Measurements from ENCODE around the gene ADAMTS4.

Gene ADAMTS4

GRCh38 chr1:161195171-161195570 lies 3.7 kb downstream of the ADAMTS4 start:
- DNase-seq: no peak

DNA sequence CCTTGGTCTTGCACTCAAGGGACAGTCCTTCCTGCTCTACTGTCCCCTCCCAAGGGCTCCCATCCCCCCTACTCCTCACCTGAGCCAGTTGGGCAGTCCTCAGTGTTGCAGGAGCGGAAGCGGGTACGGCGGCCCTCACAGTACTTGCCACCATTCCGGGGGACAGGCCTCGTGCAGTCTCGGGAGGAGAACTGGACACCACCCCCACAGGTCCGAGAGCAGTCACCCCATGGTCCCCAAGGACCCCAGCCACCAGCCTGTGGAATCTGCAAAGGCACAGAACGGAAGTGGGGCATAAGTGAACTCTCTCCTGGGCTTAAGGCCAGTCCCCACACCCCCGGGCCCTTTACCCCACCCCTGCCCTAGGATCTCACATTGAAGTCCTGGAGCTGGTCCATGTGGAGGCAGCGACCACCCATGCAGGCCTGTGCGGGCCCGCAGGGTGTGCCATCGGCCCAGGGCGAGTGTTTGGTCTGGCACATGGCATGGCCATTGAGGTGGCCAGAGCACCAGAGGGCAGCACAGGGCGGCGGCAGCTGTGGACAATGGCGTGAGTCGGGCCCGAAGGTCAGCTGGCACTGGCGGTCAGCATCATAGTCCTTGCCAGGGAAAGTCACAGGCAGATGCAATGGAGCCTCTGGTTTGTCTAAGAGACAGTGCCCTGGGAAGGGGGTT lies 5.2 kb downstream of the ADAMTS4 start:
- no peak for DNase-seq

DNA sequence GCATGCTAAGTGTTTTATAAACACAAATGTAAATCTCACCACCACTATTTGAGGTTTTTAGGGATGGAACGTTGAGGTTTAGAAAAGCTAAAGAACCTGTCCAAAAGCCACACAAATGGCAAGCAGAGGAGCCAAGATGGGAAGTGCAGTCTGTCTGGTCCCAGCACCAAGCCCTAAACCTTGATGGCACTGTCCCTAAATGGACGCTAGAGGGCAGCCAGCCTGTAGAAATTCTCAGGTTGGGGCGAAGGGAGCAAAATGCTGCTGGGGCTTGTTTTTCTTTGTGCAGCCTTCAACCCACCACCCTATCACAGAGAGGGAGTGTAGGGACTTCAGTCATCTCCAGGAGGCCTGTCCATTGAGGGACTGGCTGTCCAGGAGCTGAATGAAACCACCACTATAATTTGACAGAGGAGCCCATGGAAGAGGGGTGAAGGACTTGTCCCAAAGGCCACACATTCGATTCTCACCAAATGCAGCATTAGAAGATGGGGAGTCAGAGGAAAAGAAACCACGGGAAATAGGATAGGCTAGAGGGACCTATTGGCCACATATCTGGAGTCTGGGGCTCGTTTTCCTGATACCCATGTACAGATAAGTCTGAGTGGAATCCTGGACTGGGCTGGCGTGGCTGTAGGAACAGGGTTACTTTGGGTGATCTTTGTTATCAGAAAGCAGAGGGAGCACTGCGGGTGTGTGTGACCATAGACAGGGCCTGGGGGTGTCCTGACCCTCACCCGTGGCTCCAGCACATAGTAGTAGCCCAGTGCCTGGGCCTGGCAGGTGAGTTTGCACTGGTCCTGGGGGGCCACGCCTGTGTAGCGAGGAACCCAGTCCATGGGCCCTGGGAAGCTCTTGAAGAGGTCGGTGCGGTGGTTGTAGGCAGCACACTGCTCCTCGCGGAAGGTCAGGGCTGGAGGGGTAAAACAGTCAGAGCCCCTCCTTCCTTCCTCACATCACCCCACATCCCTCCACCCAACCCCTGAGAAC lies 6.1 kb downstream of the ADAMTS4 start:
- DNase-seq: no peak

GRCh38 chr1:161191971-161192370 lies 6.9 kb downstream of the ADAMTS4 start:
- no peak for DNase-seq

- DNase-seq: no peak
Observed at GRCh38 chr1:161190962-161191521, 7.8 kb downstream of the ADAMTS4 start.

DNA sequence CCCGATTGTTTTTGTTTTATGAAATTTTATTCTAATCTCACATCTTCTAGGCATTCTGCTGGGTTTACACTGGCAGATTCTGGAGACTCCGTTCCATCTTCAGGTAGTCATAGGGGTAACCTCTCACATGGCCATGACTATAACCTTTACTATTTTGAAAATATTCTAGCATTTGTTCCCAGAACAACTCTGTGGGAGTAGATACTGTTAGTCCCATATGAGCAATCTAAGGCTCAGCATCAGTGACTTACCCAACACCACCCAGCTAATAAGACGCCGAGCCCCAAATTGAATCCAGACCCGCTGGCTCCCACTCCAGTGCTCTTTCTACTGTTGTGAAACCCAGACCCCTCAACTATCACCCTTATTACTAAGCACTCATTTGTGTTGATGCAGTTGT lies 9.8 kb downstream of the ADAMTS4 start:
- DNase-seq: no peak

GRCh38 chr1:161188381-161188780 lies 10.5 kb downstream of the ADAMTS4 start:
- no peak for DNase-seq

GRCh38 chr1:161187311-161187710 lies 11.5 kb downstream of the ADAMTS4 start:
- no peak for DNase-seq

- no peak for DNase-seq
Observed at GRCh38 chr1:161185732-161186311, 13.0 kb downstream of the ADAMTS4 start.

GRCh38 chr1:161185282-161185682 lies 13.6 kb downstream of the ADAMTS4 start:
- DNase-seq: no peak

DNA sequence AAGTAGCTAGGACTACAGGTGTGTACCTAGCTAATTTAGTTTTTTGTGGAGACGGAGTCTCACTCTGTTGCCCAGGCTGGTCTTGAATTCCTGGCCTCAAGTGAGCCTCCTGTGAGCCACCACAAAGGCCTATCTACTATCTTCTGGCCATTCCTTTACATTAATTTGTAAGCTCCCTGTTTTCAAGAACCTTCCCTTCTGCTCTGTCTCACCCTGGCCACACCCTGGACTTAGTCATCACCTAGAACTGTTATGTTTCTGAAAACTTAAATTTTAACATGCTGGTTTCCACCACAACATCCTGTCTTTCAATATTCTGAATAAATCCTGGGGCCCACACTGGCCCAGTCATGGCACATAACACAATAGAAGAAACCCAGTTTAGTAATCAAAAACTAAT lies 16.6 kb downstream of the ADAMTS4 start:
- no peak for DNase-seq

- no peak for DNase-seq
Observed at GRCh38 chr1:161180639-161181038, 18.2 kb downstream of the ADAMTS4 start.

DNA sequence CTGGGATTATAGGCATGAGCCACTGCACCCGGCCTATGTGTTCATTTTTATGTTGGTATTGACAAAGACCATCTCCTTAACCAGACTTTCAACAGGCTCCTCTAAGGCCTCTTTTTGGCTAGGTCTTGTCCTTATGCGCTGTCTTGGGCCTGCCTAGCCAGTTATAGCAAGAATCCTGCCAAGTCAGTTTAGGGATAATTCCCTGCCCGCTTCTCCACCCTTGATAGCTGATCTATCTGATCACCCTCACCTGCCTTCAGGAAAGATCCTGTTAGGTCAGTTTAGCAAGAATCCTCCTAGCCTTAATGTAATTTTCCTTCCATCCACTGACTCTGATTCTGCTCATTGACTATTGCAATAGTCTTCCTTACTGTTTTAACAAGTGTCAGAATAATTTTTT lies 19.2 kb downstream of the ADAMTS4 start:
- no peak for DNase-seq

DNA sequence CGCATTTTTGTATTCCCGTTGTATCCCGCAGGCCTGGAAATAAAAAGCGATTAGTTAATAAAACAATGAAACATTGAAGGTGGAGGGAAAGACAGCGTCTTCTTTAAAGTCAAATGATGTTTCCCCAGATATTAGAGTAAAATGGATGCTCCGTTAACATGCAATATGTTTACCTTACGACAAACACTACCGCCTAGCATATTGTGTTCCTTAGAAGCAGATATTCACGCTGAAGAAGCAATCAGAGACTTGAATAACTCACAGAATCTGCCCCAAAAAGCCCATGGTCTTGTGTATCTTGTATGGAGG lies 21.0 kb downstream of the ADAMTS4 start:
- DNase-seq: no peak

DNA sequence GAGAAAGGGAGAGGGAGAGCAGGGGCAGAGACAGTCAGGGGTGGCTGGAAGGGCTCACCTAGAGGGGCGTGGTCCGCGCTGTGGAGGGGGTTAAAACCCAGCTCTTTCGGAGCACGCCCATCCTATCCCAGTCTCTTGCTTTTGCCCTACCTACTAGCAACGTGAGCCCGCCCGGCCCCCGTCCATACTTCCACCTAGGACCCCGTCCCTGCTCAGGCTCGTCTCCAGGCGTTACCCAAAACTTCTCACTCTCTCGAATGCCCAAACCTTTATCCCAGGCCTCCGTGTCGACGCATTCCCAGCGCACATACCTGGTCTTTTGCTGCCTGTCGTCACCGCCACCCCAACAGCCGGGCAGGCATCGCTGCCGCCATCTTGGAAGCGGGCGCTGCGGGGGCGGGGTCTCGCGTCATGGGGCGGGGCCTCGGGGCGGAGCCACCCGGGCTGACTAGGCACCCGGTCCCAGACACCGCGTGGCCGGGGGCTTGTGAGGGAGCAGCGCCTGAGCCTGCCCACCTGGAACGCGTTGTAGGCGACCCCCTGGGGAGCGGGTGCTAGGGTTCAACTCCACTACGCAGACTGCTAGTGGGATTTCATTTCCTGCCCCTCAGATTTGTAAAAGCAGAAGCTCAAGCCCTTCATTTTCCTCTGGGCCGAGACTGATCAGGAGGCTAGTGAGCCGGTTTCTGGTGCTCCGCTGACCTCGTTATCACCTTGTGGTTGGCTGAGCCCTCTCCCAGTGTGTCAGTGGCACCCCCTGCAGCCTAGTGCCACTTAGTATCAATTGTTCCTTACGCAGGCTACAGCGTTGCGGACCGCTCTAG lies 21.5 kb downstream of the ADAMTS4 start, which contains the start of gene B4GALT3:
Gene B4GALT3, minus strand, starts transcription at position 396 of the 824 bp plus-strand sequence. CDS start 1,447 bp downstream, outside the sequence.
- peak; percentile 84 for DNase-seq

DNA sequence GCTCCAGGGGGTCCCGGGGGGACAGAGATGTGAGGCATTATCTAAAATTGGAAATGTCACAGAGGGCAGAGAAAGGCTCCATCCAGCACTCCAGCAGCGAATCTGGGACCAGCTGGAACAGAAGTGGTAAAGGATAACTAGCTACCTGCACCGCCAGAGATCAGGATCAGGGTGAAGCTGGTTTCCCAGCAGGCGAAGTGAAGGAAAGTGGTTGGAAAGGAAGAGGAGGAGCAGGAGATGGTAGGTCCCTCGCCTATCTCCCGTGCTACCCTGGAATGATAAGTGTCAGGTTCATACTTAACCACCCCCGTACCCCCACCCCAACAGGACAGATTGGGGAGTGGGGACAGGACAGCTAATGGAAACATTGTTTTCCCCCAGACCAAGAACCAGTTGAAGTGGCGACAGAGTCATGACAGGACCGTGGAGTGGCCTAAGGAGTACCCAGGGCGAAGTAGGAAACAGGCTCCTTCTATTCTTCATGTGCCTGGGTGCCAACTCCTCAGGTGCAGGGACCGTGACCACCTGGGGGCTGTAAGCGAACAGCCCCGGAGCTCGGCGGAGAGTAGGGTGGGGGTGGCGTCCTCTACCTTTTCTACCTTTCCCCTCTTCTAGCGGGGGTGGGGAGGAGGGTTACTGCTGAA lies 22.3 kb downstream of the ADAMTS4 start:
- DNase-seq: no peak

DNA sequence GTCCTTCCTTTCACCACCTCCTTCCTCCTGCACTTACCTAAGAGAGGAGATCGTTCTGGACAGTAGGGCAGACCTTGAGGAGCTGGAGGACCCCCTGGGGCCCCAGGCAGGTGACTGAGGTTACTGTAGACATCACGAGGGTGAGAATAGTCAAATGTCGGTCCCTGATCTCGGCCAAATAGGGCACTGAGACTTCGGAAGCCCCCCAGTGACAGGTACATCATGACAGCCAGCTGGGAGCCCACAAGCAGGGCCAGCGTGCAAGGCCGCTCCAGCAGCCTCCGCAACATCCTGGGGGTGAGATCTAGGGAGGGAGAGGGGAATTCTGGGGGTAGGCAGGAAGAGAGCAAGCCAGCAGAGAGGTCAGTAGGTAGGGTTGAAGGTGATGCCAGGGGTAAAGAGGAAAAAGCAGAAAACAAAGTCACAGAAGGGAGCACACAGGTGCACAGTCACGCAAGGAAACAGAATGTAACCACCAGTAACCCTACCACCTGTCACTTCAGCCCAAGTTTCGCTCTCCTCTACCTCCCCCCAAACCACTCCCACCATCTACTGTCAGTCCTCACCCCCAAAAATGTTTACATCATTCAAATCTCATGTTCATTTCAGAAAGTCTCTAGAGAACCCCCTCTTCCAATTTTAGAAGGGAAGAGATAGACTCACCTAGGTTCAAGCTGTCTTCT lies 22.9 kb downstream of the ADAMTS4 start:
- no peak for DNase-seq

- DNase-seq: no peak
Observed at GRCh38 chr1:161174911-161175310, 23.9 kb downstream of the ADAMTS4 start.

DNA sequence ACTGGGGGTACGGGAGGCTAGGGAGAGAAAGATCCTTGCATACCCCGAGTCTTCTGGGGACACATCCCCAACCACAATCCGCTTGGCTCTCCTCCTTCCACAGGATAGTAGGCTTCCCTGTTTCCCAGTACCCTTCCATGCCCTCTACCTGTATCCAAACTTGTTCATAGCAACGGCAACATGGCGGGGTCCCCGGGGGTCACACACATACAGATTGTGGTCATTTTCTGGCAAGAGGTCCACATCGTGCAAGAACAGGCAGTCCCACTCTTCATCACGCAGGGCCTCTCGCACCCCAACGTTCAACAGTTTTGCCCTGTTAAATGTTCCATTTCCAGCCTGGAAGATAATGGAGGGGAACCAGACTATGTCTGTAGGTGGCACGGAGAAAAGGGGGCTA lies 25.1 kb downstream of the ADAMTS4 start:
- no peak for DNase-seq

GRCh38 chr1:161172776-161173376 lies 26.0 kb downstream of the ADAMTS4 start:
- no peak for DNase-seq

DNA sequence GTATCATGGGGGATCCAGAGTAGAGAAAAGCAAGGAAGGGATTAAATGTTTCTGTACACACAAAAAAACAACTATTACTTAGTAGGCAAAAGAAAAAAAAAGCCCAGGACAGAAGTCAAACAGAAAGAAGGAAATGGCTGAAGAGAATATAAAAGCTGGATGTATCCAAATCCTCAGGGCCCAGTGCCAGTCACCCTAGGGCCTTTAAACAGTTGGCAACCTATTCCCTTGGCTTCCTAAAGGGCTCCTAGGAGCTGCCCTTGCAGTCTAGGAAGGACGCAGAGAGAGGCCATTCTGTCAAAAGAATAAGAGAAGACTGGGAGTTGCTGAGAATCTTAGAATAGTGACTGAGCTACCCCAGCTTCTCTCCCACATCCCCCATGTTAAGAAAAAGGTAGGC lies 26.5 kb downstream of the ADAMTS4 start:
- DNase-seq: no peak
